Upper lobe of right lung (tissue), 1 donor: ENCODE data around the gene TRPV5. TPM values are rescaled to one million over a fixed set of nuclear protein-coding genes. Genes with fewer than 3 reads are reported as not detected.

Source experiments
- ATAC-seq: fragments of 200-7000 bp; cut with Tn5 transposase; one replicate; pipeline ENCODE4 v1.9.1; 2020; ENCODE audit warnings: mild to moderate bottlenecking, moderate library complexity
- DNase-seq: peaks from one replicate; pipeline ENCODE4 v3.0.0-alpha.2; 2020
- H3K27ac ChIP-seq: fragments of 200-600 bp; one replicate; pipeline ENCODE4 v1.8.0; 2022
- H3K27me3 ChIP-seq: fragments of 200-600 bp; one replicate; pipeline ENCODE4 v1.8.0; 2022; ENCODE audit warnings: mild to moderate bottlenecking
- H3K36me3 ChIP-seq: fragments of 200-600 bp; one replicate; pipeline ENCODE4 v1.8.0; 2022
- H3K4me1 ChIP-seq: fragments of 200-600 bp; one replicate; pipeline ENCODE4 v1.8.0; 2022
- H3K4me3 ChIP-seq: fragments of 200-600 bp; one replicate; pipeline ENCODE4 v1.8.0; 2022; ENCODE audit warnings: mild to moderate bottlenecking
- H3K9me3 ChIP-seq: fragments of 200-600 bp; one replicate; pipeline ENCODE4 v1.8.0; 2022
- intact Hi-C: fragments of 100-400 bp; cut with DNase I; formaldehyde crosslinking; loops from one replicate; pipeline ENCODE4 v1.11.0; 2022
- total RNA-seq: library from RNA; stranded (reverse); fragmentation: NEBNext Ultra II Directional; extraction: Animal tissue kit (Norgen Biotek cat#: 25700); gene quantifications from one replicate; pipeline ENCODE4 v1.2.1, GENCODE V29; 2021
- TF ChIP-seq, protein P1 (sequence below): fragments of 200-600 bp; IDR thresholded peaks from one replicate; pipeline ENCODE4 v1.8.0; 2022; ENCODE audit warnings: antibody characterized with exemption
- donor health status: DM: no; HTN: yes; CAD: no; lungs with severe emphysema.

Gene TRPV5
- total RNA-seq, 1 donor from 2014 or later, result not detected

DNA sequence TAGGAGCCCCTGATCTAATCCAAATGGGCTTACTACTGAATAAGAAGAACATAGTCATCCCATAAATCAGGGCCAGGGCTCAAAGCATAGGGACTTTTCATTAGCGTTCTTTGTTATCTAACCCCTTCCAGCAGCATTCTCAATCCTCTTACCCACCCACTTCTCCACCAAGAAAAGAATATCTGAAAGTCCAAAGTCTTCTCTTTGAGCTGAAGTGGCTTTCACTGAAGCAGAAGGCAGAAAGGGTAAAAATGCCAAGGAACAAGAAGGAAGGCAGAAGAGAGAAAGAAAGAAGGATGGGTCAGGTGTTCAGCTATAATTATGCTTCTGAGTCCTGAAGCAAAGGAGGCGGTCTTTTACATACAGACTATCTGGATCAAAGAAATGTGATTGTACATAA lies 10.2 kb downstream of the TRPV5 start:
- H3K27ac ChIP-seq, result no peak overlapping the region
- no peaks in the 10 kb centered on the region for H3K36me3 ChIP-seq
- H3K27me3 ChIP-seq, result peaks cover 4% of the 10 kb centered on the region
- no peaks in the 10 kb centered on the region for H3K9me3 ChIP-seq
- DNase-seq (no peak), ATAC-seq (no peak)
- no peaks in the 10 kb centered on the region for H3K4me1 ChIP-seq
- TF ChIP-seq, protein P1, sequence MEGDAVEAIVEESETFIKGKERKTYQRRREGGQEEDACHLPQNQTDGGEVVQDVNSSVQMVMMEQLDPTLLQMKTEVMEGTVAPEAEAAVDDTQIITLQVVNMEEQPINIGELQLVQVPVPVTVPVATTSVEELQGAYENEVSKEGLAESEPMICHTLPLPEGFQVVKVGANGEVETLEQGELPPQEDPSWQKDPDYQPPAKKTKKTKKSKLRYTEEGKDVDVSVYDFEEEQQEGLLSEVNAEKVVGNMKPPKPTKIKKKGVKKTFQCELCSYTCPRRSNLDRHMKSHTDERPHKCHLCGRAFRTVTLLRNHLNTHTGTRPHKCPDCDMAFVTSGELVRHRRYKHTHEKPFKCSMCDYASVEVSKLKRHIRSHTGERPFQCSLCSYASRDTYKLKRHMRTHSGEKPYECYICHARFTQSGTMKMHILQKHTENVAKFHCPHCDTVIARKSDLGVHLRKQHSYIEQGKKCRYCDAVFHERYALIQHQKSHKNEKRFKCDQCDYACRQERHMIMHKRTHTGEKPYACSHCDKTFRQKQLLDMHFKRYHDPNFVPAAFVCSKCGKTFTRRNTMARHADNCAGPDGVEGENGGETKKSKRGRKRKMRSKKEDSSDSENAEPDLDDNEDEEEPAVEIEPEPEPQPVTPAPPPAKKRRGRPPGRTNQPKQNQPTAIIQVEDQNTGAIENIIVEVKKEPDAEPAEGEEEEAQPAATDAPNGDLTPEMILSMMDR, result no peak
- no peak overlapping the region for H3K4me3 ChIP-seq
- intact Hi-C loops, result no loop called here

DNA sequence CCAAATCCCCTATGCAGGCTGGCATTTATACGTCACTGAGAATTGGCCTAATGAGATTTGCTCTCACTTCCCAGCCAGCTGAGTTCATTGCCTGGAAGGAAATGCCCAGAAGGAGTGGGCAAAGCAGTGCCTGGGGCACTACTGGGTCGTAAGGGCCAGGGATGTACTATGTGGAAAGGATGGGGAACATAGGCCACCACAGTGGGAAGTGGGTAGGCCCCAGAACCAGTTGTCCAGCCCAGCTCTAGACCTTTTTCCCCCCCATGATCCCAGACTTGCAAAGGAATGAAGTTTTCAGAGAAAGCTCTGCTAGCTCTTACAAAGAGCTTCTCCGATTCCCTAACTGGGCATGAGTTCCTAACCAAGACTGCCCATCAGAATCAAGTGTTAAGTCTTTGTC lies 13.9 kb downstream of the TRPV5 start:
- intact Hi-C loops, result no loop called here
- H3K4me1 ChIP-seq, result no peaks in the 10 kb centered on the region
- no peaks in the 10 kb centered on the region for H3K9me3 ChIP-seq
- TF ChIP-seq, protein P1, result no peak
- no peaks in the 10 kb centered on the region for H3K36me3 ChIP-seq
- peaks cover 10% of the 10 kb centered on the region for H3K27me3 ChIP-seq
- DNase-seq, result no peak
- H3K4me3 ChIP-seq, result no peak overlapping the region
- ATAC-seq, result no peak
- no peak overlapping the region for H3K27ac ChIP-seq

DNA sequence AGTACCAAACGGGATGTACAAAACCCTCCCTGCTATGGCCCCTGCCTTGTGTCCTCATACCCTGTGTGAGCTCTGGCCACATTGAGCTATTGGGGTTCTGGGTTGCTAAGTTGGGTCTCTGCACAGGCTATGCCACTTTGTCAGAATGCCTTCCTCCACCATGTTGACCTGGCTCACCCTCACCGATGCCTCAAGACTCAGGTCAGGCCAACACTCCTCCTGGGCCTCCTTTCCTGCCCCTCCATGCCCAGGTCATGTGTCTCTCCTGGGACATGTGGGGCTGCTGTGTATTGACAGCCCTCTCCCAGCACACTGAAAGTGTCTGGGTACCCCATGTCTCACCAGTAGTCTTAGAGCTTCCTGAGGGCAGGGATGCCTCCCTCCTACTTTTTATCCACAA lies 14.6 kb downstream of the TRPV5 start:
- intact Hi-C loops, result no loop called here
- Histone ChIP-seq H3K9me3 (no peaks in the 10 kb centered on the region), H3K4me1 (no peaks in the 10 kb centered on the region), H3K27me3 (peaks cover 10% of the 10 kb centered on the region), H3K4me3 (no peak overlapping the region), H3K27ac (no peak overlapping the region), H3K36me3 (no peaks in the 10 kb centered on the region)
- ATAC-seq (no peak), DNase-seq (no peak)
- TF ChIP-seq, protein P1, result no peak

DNA sequence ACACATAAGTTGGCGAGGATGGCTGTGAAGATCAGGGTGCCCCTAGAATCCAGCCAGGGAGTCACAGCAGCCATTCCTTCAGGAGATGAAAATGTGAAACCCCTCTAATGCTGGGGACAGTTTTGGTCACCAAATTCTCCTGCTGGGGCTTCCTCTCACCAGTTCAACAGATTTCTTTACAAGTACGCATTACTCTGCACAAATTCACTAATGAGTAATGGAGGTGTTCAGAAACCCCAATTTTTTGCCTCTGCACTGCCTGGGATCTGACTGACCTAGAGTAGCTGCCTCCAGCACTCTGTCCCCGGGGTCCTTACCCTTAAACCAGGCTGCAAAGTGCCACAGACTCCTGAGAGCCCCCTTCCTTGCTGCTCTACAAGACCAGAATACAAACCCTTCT lies 16.1 kb downstream of the TRPV5 start:
- peaks cover 10% of the 10 kb centered on the region for H3K27me3 ChIP-seq
- intact Hi-C loops, result no loop called here
- no peak for DNase-seq
- no peak overlapping the region for H3K4me3 ChIP-seq
- no peak overlapping the region for H3K27ac ChIP-seq
- no peaks in the 10 kb centered on the region for H3K36me3 ChIP-seq
- ATAC-seq, result no peak
- no peaks in the 10 kb centered on the region for H3K9me3 ChIP-seq
- TF ChIP-seq, protein P1, result no peak
- H3K4me1 ChIP-seq, result no peaks in the 10 kb centered on the region

DNA sequence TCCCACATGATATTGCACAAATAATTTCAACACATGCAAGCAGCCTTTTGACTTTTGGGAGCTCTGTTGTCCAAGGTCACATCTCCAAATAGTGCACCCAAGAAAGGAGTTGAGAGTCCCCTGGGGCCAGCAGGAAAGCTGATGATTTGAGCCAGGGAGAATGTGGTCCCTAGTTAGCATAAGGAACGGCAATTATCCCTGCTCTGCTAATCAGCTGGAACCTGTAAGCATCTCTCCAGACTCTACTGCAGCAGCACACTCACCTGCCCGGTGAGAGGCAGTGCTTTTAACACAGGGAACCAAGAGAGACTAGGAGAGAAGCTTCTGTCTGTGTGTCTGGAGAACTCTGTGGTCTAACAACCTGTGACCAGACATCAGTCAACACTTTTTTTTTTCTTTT lies 17.0 kb downstream of the TRPV5 start:
- peaks cover 10% of the 10 kb centered on the region for H3K27me3 ChIP-seq
- H3K4me3 ChIP-seq, result no peak overlapping the region
- intact Hi-C loops, result no loop called here
- no peaks in the 10 kb centered on the region for H3K4me1 ChIP-seq
- no peaks in the 10 kb centered on the region for H3K36me3 ChIP-seq
- H3K9me3 ChIP-seq, result no peaks in the 10 kb centered on the region
- TF ChIP-seq, protein P1, result no peak
- no peak for ATAC-seq
- H3K27ac ChIP-seq, result no peak overlapping the region
- no peak for DNase-seq

DNA sequence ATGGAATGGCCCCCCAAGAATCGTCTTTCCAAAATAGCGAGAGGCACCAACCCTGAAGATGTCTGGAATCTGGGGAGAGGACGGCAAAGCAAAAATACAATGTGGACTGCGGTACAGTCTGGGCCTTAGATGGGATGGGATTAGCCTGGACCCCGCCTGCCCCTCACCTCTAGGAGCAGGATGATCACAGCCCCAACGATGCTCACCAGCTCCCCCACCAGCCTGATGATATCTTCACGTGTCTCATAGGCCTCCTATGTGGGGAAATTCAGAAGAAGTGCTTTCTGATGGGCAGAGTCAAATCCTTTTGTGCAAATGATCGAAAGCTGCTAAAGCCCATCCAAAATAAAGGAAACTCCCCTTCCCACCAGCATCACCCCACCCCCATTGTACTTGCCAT lies 18.2 kb downstream of the TRPV5 start:
- TF ChIP-seq, protein P1, result no peak
- Histone ChIP-seq H3K27me3 (peaks cover 10% of the 10 kb centered on the region), H3K36me3 (no peaks in the 10 kb centered on the region), H3K9me3 (no peaks in the 10 kb centered on the region), H3K4me3 (no peak overlapping the region), H3K4me1 (no peaks in the 10 kb centered on the region), H3K27ac (no peak overlapping the region)
- intact Hi-C loops, result no loop called here
- DNase-seq (no peak), ATAC-seq (no peak)
